Measurements from ENCODE around the gene LYVE1.

- TF ChIP-seq CTCF (IDR thresholded peaks at IDR 0.05) = no peak
- no peak for TF ChIP-seq POLR2A (IDR thresholded peaks at IDR 0.05)
These were observed 50.3 kb downstream of the LYVE1 start for GRCh38 chr11:10518123-10518522.
